ENCODE results near the gene PTPRN2.
A peak's percentile ranks its signal among the peaks of the same experiment; 100 is the strongest.

The PTPRN2 gene

GRCh38 chr7:157690058-157690832 is 897.4 kb downstream of the PTPRN2 start:
- no peak for DNase-seq

GRCh38 chr7:157689269-157690057 is 898.2 kb downstream of the PTPRN2 start:
- no peak for DNase-seq

- DNase-seq: no peak
Observed at GRCh38 chr7:157688533-157689268, 898.9 kb downstream of the PTPRN2 start.

GRCh38 chr7:157687845-157688532 is 899.6 kb downstream of the PTPRN2 start:
- DNase-seq: no peak

GRCh38 chr7:157687158-157687557 is 900.5 kb downstream of the PTPRN2 start:
- no peak for DNase-seq

- no peak for DNase-seq
Observed at GRCh38 chr7:157686285-157686894, 901.2 kb downstream of the PTPRN2 start.

- DNase-seq: no peak
Observed at GRCh38 chr7:157685430-157686284, 902.0 kb downstream of the PTPRN2 start.

GRCh38 chr7:157684909-157685429 is 902.7 kb downstream of the PTPRN2 start:
- DNase-seq: no peak

- DNase-seq: peak; percentile 16
Observed at GRCh38 chr7:157684157-157684908, 903.3 kb downstream of the PTPRN2 start.

GRCh38 chr7:157683747-157684156 is 903.9 kb downstream of the PTPRN2 start:
- no peak for DNase-seq

- no peak for DNase-seq
Observed at GRCh38 chr7:157682946-157683746, 904.5 kb downstream of the PTPRN2 start.

GRCh38 chr7:157682064-157682945 is 905.3 kb downstream of the PTPRN2 start:
- DNase-seq: no peak

GRCh38 chr7:157679607-157680006 is 908.0 kb downstream of the PTPRN2 start:
- DNase-seq: no peak

- no peak for DNase-seq
Observed at GRCh38 chr7:157678501-157678900, 909.1 kb downstream of the PTPRN2 start.

- DNase-seq: no peak
Observed at GRCh38 chr7:157676456-157677255, 911.0 kb downstream of the PTPRN2 start.

- DNase-seq: no peak
Observed at GRCh38 chr7:157676001-157676400, 911.6 kb downstream of the PTPRN2 start.

- no peak for DNase-seq
Observed at GRCh38 chr7:157675427-157675927, 912.1 kb downstream of the PTPRN2 start.
